Panc1 (cell line): ENCODE results near the gene LRFN2.

Experiments
- POLR2AphosphoS5 ChIP-seq: IDR thresholded peaks from 2 replicates; pipeline ENCODE4 v1.6.1; 2012; ENCODE audit warnings: mild to moderate bottlenecking, low read depth, low read length, moderate library complexity
- TF ChIP-seq, protein P1 (sequence below): fragments of 450-650 bp; IDR thresholded peaks from 2 replicates; pipeline ENCODE4 v1.5.1; 2017; ENCODE audit warnings: mild to moderate bottlenecking

DNA sequence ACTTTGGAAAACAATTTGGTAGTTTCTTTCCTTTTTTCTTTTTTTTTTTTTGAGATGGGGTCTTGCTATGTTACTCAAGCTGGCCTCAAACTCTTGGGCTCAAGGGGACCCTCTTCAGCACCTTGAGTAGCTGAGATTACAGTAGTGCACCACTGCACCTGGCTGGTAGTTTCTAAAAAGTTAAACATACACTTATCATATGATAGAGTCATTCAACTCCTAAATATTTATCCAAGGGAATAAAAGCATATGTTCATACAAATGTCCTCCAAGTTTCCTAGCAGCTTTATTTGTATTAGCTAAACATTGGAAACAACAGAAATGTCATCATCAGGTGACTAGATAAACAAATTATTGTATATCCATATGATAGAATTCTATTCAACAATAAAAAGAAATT lies 213.9 kb downstream of the LRFN2 start:
- no peak for TF ChIP-seq POLR2AphosphoS5
- TF ChIP-seq, protein P1, sequence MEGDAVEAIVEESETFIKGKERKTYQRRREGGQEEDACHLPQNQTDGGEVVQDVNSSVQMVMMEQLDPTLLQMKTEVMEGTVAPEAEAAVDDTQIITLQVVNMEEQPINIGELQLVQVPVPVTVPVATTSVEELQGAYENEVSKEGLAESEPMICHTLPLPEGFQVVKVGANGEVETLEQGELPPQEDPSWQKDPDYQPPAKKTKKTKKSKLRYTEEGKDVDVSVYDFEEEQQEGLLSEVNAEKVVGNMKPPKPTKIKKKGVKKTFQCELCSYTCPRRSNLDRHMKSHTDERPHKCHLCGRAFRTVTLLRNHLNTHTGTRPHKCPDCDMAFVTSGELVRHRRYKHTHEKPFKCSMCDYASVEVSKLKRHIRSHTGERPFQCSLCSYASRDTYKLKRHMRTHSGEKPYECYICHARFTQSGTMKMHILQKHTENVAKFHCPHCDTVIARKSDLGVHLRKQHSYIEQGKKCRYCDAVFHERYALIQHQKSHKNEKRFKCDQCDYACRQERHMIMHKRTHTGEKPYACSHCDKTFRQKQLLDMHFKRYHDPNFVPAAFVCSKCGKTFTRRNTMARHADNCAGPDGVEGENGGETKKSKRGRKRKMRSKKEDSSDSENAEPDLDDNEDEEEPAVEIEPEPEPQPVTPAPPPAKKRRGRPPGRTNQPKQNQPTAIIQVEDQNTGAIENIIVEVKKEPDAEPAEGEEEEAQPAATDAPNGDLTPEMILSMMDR, result no peak
